Gastrocnemius medialis (tissue), 4 donors: Measurements from ENCODE around the gene USB1.

Experiments used
- POLR2A ChIP-seq, 2 donors: fragments of 450-650 bp; IDR thresholded peaks; one replicate each; pipeline ENCODE4 v1.6.1; 2017; ENCODE audit warnings: antibody characterized with exemption in 2 of 2, mild to moderate bottlenecking in 2 of 2, moderate library complexity in 2 of 2
- TF ChIP-seq, protein P1 (sequence below), 5 experiments: fragments of 450-650 bp in 3 of 5; fragments of 200-600 bp in 2 of 5; sonication (generic) in 2 of 5; IDR thresholded peaks in 4 of 5; conservative IDR thresholded peaks in 1 of 5; 1 replicate in 4 of 5; 2 replicates in 1 of 5; pipeline ENCODE4 v1.5.1; 2016 to 2019; ENCODE audit warnings: antibody characterized with exemption in 5 of 5, mild to moderate bottlenecking in 3 of 5, moderate library complexity in 3 of 5

DNA sequence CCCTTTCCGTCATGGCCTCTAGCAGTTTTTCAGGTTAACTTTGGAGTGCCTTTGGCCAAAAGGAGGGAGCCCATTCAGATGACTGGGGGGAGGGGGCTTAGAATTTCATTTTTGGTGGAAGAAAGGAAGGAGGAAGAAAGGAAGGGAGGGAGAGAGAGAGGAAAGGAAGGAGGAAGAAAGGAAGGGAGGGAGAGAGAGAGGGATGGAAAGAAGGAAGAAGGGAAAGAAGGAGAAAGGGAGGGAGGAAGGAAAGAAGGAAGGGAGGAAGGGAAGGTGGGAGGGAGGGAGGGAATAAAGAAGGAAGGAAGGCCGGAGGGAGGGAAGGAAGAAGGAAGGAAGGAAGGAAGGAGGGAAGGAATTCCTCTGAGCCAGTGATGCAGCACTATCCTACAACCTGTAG is 50.1 kb downstream of the USB1 start:
- TF ChIP-seq, protein P1, sequence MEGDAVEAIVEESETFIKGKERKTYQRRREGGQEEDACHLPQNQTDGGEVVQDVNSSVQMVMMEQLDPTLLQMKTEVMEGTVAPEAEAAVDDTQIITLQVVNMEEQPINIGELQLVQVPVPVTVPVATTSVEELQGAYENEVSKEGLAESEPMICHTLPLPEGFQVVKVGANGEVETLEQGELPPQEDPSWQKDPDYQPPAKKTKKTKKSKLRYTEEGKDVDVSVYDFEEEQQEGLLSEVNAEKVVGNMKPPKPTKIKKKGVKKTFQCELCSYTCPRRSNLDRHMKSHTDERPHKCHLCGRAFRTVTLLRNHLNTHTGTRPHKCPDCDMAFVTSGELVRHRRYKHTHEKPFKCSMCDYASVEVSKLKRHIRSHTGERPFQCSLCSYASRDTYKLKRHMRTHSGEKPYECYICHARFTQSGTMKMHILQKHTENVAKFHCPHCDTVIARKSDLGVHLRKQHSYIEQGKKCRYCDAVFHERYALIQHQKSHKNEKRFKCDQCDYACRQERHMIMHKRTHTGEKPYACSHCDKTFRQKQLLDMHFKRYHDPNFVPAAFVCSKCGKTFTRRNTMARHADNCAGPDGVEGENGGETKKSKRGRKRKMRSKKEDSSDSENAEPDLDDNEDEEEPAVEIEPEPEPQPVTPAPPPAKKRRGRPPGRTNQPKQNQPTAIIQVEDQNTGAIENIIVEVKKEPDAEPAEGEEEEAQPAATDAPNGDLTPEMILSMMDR (IDR thresholded peaks at IDR 0.05 in 4 of 5, conservative IDR thresholded peaks at IDR 0.05 in 1 of 5), result no peak
- TF ChIP-seq POLR2A (IDR thresholded peaks at IDR 0.05), result no peak
